Thymus (tissue), 11 donors: ENCODE data around the gene RIPOR2. TPM values are rescaled to one million over a fixed set of nuclear protein-coding genes. Genes with fewer than 3 reads are reported as not detected.

Experiments used
- DNase-seq, 9 donors: peaks; one replicate each; pipeline ENCODE4 v3.0.0-alpha.2; 2013; ENCODE audit warnings: low spot score in 9 of 9, low read depth in 6 of 9, missing footprints in 1 of 9
- H3K27ac ChIP-seq, 2 donors: one replicate each; pipeline ENCODE4 v1.5.1; 2013; ENCODE audit warnings: control low read depth in 1 of 2, low read depth in 1 of 2, low read length in 1 of 2, mild to moderate bottlenecking in 1 of 2, moderate library complexity in 1 of 2
- H3K27me3 ChIP-seq, 2 donors: one replicate each; pipeline ENCODE4 v1.5.1; 2013; ENCODE audit warnings: low read length in 1 of 2; ENCODE audit not compliant: control insufficient read depth in 2 of 2, insufficient read depth in 1 of 2
- H3K36me3 ChIP-seq, 2 donors: one replicate each; pipeline ENCODE4 v1.5.1; 2013; ENCODE audit warnings: low read length in 1 of 2, mild to moderate bottlenecking in 1 of 2, moderate library complexity in 1 of 2; ENCODE audit not compliant: control insufficient read depth in 2 of 2, insufficient read depth in 2 of 2
- H3K4me1 ChIP-seq, 2 donors: one replicate each; pipeline ENCODE4 v1.5.1; 2013; ENCODE audit warnings: low read length in 2 of 2; ENCODE audit not compliant: control insufficient read depth in 2 of 2, insufficient read depth in 2 of 2
- H3K4me3 ChIP-seq, 2 donors: one replicate each; pipeline ENCODE4 v1.5.1; 2013; ENCODE audit warnings: low read length in 2 of 2, control low read depth in 1 of 2, mild to moderate bottlenecking in 1 of 2
- H3K9me3 ChIP-seq, 2 donors: one replicate each; pipeline ENCODE4 v1.5.1; 2013; ENCODE audit warnings: low read length in 1 of 2, mild to moderate bottlenecking in 1 of 2; ENCODE audit not compliant: control insufficient read depth in 2 of 2, insufficient read depth in 1 of 2
- WGBS: extraction: QIAGEN DNeasy Blood & Tissue Kit; methylation state at CpG from one replicate; pipeline ENCODE4 v1.1.7; 2013; 5-methylcytosine and 5-hydroxymethylcytosine counted together
- polyA plus RNA-seq: library from polyadenylated mRNA; stranded (reverse); fragments of 200-250 nt; gene quantifications from one replicate; pipeline ENCODE4 v1.2.3, GENCODE V29; 2013
- total RNA-seq: library from RNA; stranded (reverse); fragments of 120-200 nt; gene quantifications from one replicate; pipeline ENCODE4 v1.2.4, GENCODE V29; 2013
- donor health status: healthy.

Gene RIPOR2
- total and polyA plus RNA-seq, 2 donors = 27.4 to 48.4 TPM

- no peak for DNase-seq
- Histone ChIP-seq H3K36me3 (peaks cover 0 to 4% of the 10 kb centered on the region in 2 donors), H3K27me3 (no peaks in the 10 kb centered on the region), H3K27ac (no peak overlapping the region), H3K4me3 (no peak overlapping the region), H3K9me3 (peaks cover 0 to 1% of the 10 kb centered on the region in 2 donors), H3K4me1 (peaks cover 6 to 23% of the 10 kb centered on the region in 2 donors)
- 96% methylated on average over 1 of the region's 1 CpG for WGBS
These were observed 37.1 kb downstream of the RIPOR2 start for GRCh38 chr6:24898676-24899075.

DNA sequence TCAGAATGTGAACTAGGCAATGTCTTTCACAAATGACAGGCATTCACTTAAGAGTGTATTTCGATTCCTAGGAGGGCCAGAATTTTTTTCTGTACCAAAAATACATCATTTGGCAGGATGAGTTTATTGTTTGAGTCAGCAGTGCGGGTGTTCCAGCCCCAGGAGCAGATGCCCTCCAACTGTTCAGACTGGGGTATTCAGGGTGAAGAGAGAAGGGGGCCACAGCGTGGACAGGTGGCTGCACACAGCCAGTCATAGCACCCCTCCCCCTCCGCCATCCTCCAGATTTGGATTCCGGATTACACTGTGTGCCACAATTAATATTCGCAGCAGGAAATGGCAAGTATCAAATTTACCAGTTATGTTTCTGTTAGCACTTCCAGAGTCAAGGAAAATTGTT, 38.6 kb downstream of the RIPOR2 start:
- 99% methylated on average over 6 of the region's 6 CpGs for WGBS
- Histone ChIP-seq H3K4me3 (no peak overlapping the region), H3K36me3 (peaks cover 0 to 4% of the 10 kb centered on the region in 2 donors), H3K27ac (no peak overlapping the region), H3K9me3 (no peaks in the 10 kb centered on the region), H3K4me1 (peaks cover 6 to 23% of the 10 kb centered on the region in 2 donors), H3K27me3 (no peaks in the 10 kb centered on the region)
- DNase-seq = no peak

- peaks cover 0 to 6% of the 10 kb centered on the region in 2 donors for H3K4me1 ChIP-seq
- no peak overlapping the region for H3K4me3 ChIP-seq
- no peaks in the 10 kb centered on the region for H3K9me3 ChIP-seq
- H3K36me3 ChIP-seq = peaks cover 0 to 4% of the 10 kb centered on the region in 2 donors
- 90% methylated on average over 1 of the region's 1 CpG for WGBS
- H3K27me3 ChIP-seq = no peaks in the 10 kb centered on the region
- H3K27ac ChIP-seq = no peak overlapping the region
- DNase-seq = no peak
These were observed 42.4 kb downstream of the RIPOR2 start for GRCh38 chr6:24893342-24893850.

- Histone ChIP-seq H3K36me3 (peaks cover 0 to 8% of the 10 kb centered on the region in 2 donors), H3K27me3 (no peaks in the 10 kb centered on the region), H3K4me1 (peaks cover 0 to 8% of the 10 kb centered on the region in 2 donors), H3K4me3 (no peak overlapping the region), H3K27ac (no peak overlapping the region), H3K9me3 (no peaks in the 10 kb centered on the region)
- WGBS = 47% methylated on average over 3 of the region's 3 CpGs
- no peak for DNase-seq
These were observed 44.8 kb downstream of the RIPOR2 start for GRCh38 chr6:24891004-24891403.

- no peak overlapping the region for H3K27ac ChIP-seq
These were observed 45.3 kb downstream of the RIPOR2 start for GRCh38 chr6:24890471-24890870.

DNA sequence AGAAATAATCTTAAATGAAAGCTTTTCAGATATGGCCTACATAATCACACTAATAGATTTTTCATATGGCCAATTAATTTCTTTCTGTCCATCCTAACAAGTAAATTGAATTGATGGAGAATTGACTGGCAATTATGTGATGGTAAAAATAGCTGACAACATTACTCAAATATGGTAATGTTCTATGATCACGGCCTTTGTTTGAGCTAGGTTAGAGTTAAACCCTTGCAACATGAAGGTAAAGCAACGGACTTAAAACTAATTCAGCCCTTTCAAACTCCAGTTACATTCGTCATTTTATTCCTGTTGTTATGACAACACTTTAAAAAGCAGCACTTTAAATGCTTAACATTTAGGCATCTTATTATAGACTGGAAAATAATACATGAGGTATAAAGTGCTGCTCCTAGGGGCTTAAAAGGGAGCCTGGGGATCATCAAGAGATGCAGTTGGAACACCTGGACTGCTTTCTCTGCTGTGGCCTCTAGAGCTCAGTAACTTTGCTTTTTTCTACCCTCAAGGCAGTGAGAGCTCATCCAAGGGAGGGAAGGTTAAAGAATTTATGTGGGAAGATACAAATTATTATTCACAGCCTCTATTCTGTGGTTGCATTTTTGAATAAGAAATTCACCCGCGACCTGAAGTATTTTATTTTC, 46.9 kb downstream of the RIPOR2 start:
- WGBS = 92% methylated on average over 5 of the region's 5 CpGs
- Histone ChIP-seq H3K4me1 (peaks cover 0 to 8% of the 10 kb centered on the region in 2 donors), H3K4me3 (no peak overlapping the region), H3K27ac (no peak overlapping the region), H3K36me3 (peaks cover 0 to 6% of the 10 kb centered on the region in 2 donors), H3K27me3 (no peaks in the 10 kb centered on the region), H3K9me3 (no peaks in the 10 kb centered on the region)
- peak in 1 of 9 donors; percentile 43 for DNase-seq

More at GRCh38 chr6:24890471-24890870, 45.3 kb downstream of the RIPOR2 start:
- H3K4me1 ChIP-seq = peaks cover 0 to 8% of the 10 kb centered on the region in 2 donors
- H3K9me3 ChIP-seq = no peaks in the 10 kb centered on the region
- no peaks in the 10 kb centered on the region for H3K27me3 ChIP-seq
- H3K4me3 ChIP-seq = no peak overlapping the region
- 98% methylated on average over 1 of the region's 1 CpG for WGBS
- DNase-seq = no peak
- H3K36me3 ChIP-seq = peaks cover 0 to 8% of the 10 kb centered on the region in 2 donors

- H3K4me1 ChIP-seq = peaks cover 0 to 7% of the 10 kb centered on the region in 2 donors
- peaks cover 0 to 5% of the 10 kb centered on the region in 2 donors for H3K36me3 ChIP-seq
- no peak overlapping the region for H3K4me3 ChIP-seq
- no peaks in the 10 kb centered on the region for H3K27me3 ChIP-seq
- DNase-seq = no peak
- no peak overlapping the region for H3K27ac ChIP-seq
- 93% methylated on average over 3 of the region's 3 CpGs for WGBS
- no peaks in the 10 kb centered on the region for H3K9me3 ChIP-seq
These were observed 48.1 kb downstream of the RIPOR2 start for GRCh38 chr6:24887545-24888140.

- H3K9me3 ChIP-seq = no peaks in the 10 kb centered on the region
- WGBS = 54% methylated on average over 5 of the region's 5 CpGs
- no peak overlapping the region for H3K4me3 ChIP-seq
- peak in 1 of 9 donors; percentile 30 for DNase-seq
- peaks cover 0 to 5% of the 10 kb centered on the region in 2 donors for H3K4me1 ChIP-seq
- H3K27ac ChIP-seq = no peak overlapping the region
- H3K27me3 ChIP-seq = no peaks in the 10 kb centered on the region
- H3K36me3 ChIP-seq = peaks cover 0 to 5% of the 10 kb centered on the region in 2 donors
These were observed 52.1 kb downstream of the RIPOR2 start for GRCh38 chr6:24883618-24884017.

- DNase-seq = no peak
- H3K4me1 ChIP-seq = peaks cover 0 to 4% of the 10 kb centered on the region in 2 donors
- no peak overlapping the region for H3K27ac ChIP-seq
- 92% methylated on average over 7 of the region's 7 CpGs for WGBS
- no peaks in the 10 kb centered on the region for H3K27me3 ChIP-seq
- H3K9me3 ChIP-seq = no peaks in the 10 kb centered on the region
- no peak overlapping the region for H3K4me3 ChIP-seq
- H3K36me3 ChIP-seq = peaks cover 0 to 5% of the 10 kb centered on the region in 2 donors
These were observed 52.8 kb downstream of the RIPOR2 start for GRCh38 chr6:24882835-24883555.
